Testis (tissue), 2 donors: ENCODE data around the gene SNX17.

ENCODE experiments used
- POLR2A ChIP-seq: fragments of 450-650 bp; IDR thresholded peaks from one replicate; pipeline ENCODE4 v1.6.1; 2017; ENCODE audit warnings: antibody characterized with exemption, mild to moderate bottlenecking, moderate library complexity
- TF ChIP-seq, protein P1 (sequence below), 3 experiments: fragments of 450-650 bp in 2 of 3; fragments of 200-600 bp in 1 of 3; sonication (generic) in 1 of 3; IDR thresholded peaks; one replicate each; pipeline ENCODE4 v1.5.1; 2016 to 2019; ENCODE audit warnings: antibody characterized with exemption in 3 of 3, mild to moderate bottlenecking in 2 of 3, moderate library complexity in 1 of 3

DNA sequence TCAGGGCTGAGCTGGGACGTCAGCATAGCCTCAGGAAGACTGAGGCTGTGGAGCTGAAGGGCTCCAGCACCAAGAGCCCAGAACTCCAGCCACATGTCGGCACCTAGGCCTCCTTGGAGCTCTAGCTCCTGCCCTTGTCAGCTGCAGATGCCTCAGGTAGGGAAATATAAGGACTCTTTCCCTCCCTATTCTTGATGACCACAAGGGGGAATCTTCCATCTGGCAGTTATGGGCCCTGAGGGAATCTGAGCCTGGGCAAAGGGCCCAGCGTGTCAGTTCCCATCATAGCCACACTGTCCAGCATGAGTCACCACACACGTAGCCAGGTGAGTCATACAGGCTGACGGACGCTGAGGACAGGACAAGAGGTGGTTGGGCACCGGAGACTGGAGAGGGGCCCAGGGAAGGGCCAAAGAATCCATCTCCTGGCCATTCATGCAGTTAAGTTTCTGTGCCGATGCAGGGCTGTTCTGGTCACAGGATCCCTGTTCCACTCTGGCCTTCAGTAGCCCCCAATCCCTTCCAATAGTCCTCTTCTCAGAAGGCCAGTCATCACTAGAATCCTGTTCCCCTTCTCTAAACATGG, 49.4 kb upstream of the SNX17 start:
- no peak for TF ChIP-seq POLR2A
- TF ChIP-seq, protein P1, sequence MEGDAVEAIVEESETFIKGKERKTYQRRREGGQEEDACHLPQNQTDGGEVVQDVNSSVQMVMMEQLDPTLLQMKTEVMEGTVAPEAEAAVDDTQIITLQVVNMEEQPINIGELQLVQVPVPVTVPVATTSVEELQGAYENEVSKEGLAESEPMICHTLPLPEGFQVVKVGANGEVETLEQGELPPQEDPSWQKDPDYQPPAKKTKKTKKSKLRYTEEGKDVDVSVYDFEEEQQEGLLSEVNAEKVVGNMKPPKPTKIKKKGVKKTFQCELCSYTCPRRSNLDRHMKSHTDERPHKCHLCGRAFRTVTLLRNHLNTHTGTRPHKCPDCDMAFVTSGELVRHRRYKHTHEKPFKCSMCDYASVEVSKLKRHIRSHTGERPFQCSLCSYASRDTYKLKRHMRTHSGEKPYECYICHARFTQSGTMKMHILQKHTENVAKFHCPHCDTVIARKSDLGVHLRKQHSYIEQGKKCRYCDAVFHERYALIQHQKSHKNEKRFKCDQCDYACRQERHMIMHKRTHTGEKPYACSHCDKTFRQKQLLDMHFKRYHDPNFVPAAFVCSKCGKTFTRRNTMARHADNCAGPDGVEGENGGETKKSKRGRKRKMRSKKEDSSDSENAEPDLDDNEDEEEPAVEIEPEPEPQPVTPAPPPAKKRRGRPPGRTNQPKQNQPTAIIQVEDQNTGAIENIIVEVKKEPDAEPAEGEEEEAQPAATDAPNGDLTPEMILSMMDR (IDR thresholded peaks at IDR 0.05), result peak; percentile 18 to 26 (median 20)
